CD1c-positive myeloid dendritic cell (primary cell): ENCODE measurements around the gene TM4SF1.
"Not testable (repeated sequence)": the region's sequence is repeated elsewhere in the genome, so short reads cannot be mapped to it uniquely, and the experiment has no call there.

Experiments used
- DNase-seq: peaks from one replicate; pipeline ENCODE4 v3.0.0-alpha.2; 2016; ENCODE audit errors: extremely low spot score

The TM4SF1 gene

DNA sequence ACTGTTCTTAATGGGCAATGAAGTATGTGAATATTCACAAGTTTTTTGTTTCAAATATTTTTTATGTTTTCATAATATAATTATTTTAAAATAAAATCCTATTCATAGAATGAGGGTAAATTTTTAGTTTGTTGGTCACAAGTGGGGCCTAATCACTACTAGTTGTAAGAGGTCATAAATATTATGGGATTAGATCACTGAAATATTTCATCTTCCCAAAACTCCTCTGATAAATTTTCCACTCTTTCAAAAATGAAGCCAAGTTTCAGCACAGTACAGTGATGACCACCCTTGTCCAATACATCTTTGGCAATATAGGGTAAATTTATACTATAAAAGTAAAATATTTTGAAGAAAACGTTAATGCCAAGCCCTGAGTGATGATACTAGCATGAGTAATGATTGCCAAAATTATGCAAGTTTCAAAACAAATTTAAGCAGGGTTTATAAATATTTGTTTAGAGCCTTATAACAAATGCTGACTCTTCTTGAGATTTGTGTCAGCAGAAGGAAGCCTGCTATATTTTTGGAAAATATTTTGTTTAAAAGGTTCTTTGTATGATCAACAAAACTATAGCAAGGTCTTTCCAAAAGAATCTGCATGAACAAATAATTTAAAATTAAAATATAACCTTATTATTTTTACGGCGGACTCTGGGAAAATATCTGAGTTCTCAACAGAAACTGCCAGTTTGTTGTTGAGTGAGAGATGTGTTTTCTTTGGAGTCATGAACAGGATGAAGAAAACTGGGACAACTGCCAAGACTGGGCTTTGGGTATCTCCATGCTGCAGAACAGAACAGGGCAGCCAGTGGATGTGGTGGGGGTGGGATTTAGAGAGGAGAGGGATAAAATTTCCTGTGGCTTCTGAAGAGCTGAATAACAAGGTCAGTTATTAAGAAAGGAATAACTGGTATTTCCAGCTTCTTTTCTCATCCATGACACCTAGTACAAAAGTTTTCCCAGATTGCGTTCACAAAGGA, 17.9 kb upstream of the TM4SF1 start:
- no peak for DNase-seq

DNA sequence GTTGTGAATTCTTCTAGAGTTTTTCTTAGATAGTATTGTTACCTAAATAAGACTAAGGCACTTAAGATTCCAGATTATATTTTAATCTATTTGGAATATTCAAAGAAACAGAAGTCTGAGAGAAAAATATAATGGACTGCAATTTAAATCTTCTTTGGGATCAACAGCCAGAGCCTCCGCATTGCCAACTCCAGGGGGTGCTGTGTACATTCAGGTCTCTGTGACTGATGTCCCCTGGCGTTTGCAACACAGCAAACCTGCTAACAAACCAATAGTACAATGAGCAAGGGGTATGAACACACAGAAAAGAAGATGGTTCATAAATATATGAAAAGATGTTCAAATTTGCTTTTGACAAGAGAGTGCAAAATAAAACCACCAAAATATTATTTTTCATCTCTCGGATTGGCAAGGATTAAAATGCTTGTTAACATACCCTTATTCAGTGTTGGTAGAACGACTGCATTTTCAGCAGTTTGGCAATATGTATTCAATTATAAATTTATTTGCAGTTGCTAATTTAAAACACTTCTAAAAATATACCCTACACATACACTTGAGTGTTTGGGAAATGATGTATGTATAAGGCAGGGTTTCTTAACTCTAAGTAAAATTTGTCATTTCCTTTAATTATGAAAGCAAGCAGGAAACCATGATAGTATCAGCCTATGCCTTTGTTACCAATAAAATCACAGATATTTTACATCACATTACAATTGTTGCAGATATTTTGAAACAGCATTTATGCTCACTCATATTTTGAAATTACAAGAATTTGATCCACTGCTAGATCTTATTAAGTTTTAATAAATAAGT, 16.1 kb upstream of the TM4SF1 start:
- DNase-seq, result peak; percentile 73

DNA sequence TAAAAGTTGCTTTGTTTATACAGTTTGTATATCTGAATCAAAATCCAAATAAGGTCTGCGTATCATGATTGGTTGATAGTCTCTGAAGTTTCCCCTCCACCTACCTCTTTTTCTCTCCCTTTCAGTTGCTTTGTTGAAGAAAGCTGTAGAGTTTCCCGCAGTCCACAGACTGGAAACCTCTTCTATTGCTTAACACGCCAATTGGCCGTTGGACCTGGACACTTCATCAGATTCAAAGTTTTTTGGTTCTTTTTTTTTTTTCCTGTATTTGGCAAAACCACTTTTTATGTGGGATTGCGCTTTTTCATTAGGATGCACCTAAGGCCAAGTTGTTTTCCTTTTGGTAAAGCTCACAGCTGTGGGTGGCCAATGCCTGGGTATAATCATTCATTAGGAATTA, 14.5 kb upstream of the TM4SF1 start:
- DNase-seq, result no peak

DNA sequence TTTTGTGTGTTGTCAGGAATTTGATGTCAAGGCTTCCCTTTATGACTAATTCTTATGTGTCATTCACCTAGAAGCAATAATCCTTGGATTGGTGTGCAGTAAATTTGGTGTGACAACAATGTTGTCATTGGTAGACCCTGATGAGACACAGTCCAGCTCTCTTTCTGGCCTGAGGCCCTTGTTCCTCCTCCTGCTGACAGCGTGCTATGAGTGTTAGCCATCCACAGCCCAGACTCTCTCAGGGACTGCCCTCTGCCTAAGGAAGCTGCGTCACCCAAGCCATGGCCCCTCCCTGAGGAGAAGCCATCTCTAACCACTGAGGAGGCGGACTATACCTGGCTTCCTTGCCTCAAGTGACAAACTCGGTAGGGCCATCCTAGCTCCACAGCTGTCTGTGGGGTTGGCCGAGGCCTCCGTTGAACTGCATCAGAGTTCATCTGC, 13.3 kb upstream of the TM4SF1 start:
- DNase-seq, result no peak

DNA sequence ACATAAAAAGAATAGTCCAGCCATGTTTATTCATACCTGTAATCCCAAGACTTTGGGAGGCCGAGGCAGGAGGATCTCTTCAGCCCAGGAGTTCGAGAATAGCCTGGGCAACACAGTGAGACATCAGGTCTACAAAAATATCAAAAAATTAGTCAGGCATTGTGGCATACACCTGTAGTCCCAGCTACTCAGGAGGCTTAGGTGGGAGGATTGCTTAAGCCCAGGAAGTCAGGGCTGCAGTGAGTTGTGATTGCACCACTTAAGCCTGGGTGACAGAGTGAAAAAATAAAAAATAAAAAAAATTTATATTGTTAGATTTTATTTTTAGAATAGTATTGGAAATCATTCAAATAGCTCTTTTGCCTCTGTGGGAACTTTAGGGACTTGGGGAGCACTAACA, 12.8 kb upstream of the TM4SF1 start:
- DNase-seq, result no peak

DNA sequence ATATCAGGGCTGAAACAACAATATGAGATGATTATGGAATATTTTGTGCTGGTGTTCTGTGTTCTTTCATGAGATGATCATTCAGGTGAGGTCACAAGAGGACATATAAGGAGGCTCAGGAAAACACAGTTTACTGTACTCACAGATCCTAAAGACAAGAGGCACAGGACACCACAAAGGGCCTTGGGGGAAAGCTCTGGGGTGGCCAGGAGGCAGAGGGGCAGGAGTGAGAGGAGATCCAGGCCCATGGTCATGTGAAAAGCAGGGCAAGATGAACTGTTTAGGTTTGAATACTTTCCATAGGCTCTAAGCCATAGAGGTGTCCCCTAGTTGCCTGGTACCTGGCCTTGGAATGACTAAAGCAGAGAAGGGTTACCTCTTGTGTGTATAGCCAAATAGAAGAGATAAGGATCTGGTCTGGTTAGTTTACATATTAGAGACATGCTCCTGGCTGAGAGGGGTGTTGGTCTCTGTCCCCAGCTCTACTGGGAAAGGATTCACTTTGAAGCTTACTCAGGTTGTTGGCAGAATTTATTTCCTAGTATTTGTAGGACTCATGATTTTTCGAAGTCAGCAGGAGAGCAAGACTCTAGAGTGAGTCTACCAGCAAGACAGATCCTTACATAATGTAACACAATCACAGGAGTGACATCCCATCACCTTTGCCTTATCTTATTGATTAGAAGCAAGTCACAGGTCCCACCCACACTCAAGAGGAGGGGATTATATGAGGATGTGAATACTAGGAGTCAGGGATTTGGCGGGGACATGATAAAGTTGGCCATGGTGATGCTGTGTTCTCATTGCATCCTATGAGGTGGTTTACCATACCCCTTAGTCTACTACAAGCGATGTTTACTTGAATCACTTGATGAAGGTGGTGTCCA, 11.3 kb upstream of the TM4SF1 start:
- DNase-seq, result no peak

DNA sequence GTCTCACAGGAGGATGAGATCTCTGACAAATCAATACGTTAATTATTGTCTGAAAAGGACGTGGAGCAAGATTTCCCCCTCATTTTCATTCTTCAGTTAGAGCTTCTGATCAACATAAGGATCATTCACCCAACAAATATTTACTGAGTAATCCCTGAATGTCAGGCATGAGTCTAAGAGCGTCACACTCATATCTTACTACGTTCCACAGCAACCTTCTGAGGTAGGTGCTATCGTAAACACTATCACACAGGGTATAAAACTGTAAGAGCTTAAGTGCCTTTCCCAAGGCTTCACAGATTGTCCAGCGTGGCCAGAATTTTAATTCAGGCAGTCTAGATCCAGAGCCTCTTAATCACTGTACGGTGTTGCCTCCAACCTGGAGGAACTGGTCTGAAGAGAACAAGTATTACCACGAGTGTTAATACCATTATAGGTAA, 10.6 kb upstream of the TM4SF1 start:
- DNase-seq, result no peak

DNA sequence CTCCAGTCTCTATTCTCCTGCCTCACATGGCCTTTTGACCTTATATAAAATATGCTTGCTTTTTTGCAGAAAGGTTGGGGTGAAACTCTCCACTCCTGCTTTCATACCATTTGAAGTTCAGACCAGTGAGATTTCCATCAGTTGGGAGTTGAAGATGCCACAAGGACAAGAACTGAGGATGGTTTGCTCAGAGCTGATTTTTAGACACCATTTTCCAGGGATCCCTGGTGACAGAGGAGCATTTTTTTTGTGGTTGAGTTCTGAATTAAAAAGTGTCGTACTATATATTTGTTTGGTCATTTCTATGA, 8.8 kb upstream of the TM4SF1 start:
- DNase-seq, result no peak

DNA sequence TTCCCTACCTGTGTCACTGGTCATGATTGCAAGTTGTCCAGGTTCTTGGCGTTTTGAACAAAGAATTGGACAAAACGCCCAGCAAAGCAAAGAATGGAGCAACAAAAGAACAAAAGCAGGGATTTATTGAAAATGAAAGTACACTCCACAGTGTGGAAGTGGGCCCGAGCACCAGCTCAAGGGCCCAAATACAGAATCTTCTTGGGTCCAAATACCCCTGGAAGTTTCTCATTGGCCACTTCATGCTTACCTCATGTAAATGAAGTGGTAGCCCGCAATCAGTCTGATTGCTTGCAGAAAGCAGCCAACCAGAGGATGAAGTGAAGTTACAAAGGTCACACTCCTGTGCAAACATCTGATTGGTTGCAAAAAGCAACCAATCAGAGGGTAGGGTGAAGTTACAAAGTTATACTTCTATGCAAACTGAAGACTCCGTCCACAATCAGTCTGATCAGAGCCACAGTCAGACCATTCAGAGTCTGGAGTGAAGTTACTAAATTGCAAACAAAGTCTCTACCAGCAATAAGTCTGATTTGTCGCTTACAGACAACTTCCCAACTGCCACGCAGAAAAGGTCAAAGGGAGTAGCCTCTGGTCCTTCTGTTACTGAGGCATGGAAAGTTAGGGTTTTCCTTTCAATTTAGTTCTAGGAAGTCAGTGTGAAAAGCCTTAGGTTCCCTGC, 8.3 kb upstream of the TM4SF1 start:
- no peak for DNase-seq

DNA sequence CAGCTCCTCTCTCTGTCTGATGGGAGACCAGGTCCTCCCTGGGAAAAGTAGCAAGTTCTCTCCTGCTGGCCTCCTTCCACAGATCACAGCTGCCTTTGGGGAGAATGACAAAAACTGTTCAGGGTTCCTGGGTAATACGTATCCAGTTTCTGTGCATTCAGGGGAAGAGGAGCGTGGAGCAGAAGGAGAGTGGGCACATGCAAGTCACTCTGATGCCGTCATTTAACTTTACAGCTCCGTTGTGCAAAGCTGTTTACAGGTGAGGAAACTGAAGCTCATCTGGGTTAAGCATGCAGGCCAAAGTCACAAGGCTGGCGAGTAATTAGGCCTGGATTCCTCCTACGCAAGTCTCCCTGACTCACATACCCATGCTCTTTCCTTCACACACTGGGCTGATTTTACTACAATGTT, 7.5 kb upstream of the TM4SF1 start:
- no peak for DNase-seq

DNA sequence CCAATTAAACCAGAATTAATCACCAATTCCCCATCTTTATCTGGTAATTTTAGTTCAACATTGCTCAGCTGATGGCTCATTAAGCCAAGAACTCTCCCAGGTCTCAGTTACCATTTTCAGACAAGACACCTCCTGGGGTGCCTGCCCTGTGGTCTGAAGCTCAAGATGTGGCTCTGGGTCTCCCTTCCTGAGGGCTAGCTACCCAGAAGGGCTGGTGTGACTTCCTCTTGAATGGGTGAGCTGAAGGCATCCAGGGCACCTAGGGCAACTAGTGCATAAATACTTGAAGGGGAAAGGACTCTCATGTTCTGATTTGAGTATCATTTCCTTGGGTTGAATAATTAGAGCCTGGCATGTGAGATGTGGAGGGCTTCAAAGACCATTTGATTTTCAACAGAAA, 6.7 kb upstream of the TM4SF1 start:
- DNase-seq, result no peak

DNA sequence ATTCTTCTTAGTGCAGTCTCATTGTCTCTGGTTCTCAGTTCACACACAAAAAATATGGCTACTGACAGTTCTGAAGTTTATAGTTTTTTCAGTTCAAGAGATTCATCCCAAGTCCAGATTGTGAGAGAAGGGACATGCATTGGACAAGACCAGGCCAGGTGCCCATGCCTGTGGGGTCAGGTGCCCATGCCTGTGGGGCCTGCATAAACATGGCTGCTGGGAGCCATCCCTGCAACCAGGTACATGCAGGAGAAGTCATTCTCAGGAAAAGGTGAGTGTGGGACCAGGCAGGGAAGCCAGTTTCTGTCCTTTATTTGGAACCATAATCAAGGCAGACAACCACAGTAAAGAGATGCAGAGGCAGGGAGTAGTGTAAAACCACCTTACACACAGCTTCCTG, 6.3 kb upstream of the TM4SF1 start:
- DNase-seq, result no peak

DNA sequence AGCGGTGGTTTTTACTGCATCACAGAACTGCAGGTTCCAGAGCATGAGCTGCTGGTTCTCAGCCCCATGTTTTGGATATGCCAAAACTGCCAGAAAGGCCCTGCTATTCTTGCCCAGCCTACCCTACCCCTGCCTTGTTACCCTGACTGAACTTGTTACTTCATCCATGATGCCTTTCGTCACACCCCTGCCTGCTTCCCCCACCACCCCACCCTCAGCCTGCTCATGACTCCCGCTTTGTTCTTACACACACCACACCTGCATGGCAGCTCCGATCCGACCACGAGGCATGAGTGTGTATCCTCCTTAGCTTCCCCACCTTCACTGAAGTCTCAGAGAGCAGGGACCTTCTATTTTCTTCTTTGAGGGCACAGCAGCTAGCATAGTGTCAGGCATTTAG, 5.1 kb upstream of the TM4SF1 start:
- DNase-seq, result no peak

DNA sequence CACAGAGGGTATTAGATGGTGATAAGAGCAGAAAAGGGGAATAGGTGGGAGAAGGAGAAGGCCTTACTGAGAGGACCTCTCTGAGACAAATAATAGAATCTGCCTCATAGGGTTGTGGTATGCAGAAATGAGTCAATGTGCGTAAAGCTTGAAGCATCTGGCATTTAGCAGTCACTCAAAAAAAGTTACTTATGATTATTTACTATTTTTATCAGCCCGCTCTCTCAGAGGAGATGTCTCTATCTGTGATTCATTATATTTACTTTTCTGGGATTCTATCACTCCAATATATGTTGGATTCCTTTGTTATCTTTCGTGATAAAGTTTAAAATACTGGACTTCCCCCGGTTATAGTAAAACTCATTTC, 4.6 kb upstream of the TM4SF1 start:
- no peak for DNase-seq

DNA sequence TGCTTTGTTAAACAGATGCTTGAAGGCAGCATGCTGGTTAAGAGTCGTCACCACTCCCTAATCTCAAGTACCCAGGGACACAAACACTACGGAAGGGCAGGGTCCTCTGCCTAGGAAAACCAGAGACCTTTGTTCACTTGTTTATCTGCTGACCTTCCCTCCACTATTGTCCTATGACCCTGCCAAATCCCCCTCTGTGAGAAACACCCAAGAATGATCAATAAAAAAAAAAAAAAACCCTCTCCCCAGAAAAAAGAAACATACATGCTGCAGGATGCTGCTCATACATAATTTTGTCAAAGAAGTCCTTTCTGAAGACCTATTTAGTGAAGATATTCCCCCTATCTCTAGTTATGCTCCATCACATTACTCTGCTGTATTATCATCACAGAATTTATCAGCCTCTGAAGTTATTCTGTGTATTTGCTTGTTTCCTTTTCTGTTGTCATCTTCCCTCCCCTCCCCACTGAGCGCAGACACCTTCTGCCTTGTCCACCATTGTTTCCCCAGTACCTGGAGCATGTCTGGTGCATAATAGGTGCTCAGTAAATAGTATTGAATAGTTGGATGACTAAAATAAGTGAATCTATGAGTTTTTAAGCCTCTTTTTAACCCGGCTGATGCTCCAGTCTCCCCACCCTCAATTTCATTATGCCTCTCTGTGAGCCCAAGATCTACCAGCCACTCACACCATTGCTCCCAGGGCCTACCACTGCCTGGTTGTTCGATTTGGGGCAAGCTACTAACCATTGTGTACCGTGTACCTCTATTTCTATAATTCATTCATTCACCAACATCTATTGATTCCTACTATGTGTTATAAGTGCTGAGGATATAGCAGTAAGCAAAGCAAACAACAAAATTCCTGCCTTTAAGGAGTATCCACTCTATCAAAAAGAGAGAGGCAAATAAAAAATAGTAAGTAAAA, 4.0 kb upstream of the TM4SF1 start:
- no peak for DNase-seq

DNA sequence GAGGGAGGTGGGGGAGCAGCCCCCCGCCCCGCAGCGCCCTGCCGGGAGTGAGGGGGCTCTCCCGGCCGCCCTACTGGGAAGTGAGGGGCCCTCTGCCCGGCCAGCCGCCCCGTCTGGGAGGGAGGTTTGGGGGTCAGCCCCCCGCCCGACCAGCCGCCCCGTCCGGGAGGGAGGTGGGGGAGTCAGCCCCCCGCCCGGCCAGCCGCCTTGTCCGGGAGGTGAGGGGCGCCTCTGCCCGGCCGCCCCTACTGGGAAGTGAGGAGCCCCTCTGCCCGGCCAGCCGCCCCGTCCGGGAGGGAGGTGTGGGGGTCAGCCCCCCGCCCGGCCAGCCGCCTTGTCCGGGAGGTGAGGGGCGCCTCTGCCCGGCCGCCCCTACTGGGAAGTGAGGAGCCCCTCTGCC, 2.8 kb upstream of the TM4SF1 start:
- not testable (repeated sequence) for DNase-seq

DNA sequence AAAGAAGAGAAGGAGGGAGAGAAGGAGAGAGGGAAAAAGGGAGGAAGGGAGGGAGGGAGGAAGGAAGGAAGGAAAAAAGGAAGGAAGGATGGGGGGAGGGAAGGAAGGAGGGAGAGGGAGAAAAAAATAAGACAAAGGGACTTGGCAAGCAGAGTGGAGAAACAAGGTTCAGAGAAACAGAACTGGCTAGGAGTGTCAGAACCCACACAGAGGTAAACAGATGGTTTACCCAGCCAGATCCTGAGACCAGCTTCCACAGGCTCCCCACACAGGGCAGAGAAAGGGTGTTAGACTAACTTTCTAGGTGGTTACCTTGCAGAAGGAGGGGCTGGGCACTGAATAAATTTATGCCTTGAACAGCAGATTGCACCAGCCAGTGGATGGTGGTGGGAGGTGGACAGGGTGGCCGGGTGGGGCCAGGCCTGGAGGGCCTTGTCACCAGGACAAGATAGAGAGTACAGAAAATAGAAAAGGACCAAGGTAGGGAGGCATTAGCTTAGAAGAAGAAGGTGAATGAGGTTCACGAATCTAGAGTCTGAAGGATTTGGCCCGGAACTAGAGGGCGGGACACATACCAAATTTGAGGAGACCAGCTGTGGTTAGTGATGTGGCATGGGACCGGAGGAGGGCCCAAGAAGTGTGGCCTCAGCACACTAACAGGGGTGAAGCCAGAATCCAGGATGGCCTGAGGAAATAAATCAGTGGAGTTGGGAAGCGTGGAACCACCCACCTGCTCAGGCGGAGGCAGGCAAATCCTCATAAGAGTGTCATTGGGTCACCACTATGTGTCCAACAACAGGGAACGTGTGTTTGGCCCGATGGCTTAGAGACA, 1.2 kb upstream of the TM4SF1 start:
- DNase-seq, result no peak

DNA sequence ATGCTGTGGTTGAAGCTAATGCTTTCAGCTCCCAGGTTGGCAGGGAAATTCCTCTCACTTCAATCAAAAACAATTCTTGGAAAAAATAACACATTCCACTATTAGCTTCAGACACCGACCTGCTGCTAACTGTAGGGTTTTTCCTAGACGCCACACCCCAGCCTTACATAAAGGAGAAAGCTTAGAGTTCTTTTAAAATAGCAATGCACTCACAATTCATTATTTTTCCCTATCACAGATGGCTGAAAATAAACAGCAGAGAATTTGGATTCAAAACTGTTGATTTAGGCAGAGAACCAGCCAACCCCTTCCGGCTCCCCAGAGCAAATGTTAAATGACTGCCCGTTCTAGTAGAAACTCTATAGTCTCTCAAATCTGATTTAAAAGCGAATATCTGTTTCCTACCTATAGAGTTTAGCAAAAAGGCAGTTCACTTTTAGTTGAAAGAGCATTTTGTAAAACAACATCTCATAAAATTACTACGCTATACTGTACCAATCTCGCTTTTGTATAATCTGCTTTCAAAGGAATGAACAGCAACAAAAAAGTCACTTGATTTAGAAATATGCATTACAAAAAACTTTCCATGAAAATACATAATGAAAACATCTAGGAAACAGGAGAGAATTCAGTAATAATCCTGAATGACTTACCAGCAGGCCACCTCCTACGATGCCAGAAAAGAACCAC, 586 bp downstream of the TM4SF1 start:
- DNase-seq, result no peak
